ENCODE data around the gene NEGR1. TPM values are rescaled to one million over a fixed set of nuclear protein-coding genes. Genes with fewer than 3 reads are reported as not detected.

NEGR1 gene
- total RNA-seq, 6 donors from 2014 or later = 3.1 to 14.7 (median 8.9) TPM

DNA sequence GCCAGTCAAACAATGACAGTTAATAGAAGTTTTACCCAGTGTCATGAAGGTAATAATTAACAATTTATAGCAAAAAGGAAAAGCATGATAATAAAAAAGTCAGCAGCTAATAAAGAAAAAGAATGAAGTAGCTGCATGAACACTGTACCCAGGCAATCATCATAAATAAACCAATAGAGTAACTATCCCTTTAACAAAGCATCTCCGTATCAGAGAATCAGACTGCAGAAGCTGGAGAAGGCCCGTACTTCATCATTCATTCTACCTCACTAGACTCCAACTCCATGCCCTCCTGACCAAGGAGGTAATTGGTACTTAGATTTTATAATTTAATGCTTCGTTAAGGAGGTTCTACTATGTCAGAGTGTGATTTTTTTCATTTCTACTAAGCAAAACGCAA is 140.5 kb downstream of the NEGR1 start:
- no peak for TF ChIP-seq EP300 (IDR thresholded peaks at IDR 0.05)
- no peak for TF ChIP-seq POLR2A (IDR thresholded peaks at IDR 0.05)
- TF ChIP-seq, protein P1, sequence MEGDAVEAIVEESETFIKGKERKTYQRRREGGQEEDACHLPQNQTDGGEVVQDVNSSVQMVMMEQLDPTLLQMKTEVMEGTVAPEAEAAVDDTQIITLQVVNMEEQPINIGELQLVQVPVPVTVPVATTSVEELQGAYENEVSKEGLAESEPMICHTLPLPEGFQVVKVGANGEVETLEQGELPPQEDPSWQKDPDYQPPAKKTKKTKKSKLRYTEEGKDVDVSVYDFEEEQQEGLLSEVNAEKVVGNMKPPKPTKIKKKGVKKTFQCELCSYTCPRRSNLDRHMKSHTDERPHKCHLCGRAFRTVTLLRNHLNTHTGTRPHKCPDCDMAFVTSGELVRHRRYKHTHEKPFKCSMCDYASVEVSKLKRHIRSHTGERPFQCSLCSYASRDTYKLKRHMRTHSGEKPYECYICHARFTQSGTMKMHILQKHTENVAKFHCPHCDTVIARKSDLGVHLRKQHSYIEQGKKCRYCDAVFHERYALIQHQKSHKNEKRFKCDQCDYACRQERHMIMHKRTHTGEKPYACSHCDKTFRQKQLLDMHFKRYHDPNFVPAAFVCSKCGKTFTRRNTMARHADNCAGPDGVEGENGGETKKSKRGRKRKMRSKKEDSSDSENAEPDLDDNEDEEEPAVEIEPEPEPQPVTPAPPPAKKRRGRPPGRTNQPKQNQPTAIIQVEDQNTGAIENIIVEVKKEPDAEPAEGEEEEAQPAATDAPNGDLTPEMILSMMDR (IDR thresholded peaks at IDR 0.05) = no peak
- no peak for TF ChIP-seq POLR2AphosphoS5 (IDR thresholded peaks at IDR 0.05)
- peaks cover 0 to 7% (median 0%) of the 10 kb centered on the region in 4 donors for H3K9me3 ChIP-seq
- H3K36me3 ChIP-seq = no peaks in the 10 kb centered on the region
- H3K27me3 ChIP-seq = no peaks in the 10 kb centered on the region
- no peak for ATAC-seq (ENCODE audit: low FRiP score in 2 of 2)
- H3K4me1 ChIP-seq = no peaks in the 10 kb centered on the region
- no peak overlapping the region for H3K27ac ChIP-seq
- WGBS, 2 donors = 82 to 85% methylated on average over 4 of the region's 4 CpGs
- no peak overlapping the region for H3K4me3 ChIP-seq
- DNase-seq = no peak

DNA sequence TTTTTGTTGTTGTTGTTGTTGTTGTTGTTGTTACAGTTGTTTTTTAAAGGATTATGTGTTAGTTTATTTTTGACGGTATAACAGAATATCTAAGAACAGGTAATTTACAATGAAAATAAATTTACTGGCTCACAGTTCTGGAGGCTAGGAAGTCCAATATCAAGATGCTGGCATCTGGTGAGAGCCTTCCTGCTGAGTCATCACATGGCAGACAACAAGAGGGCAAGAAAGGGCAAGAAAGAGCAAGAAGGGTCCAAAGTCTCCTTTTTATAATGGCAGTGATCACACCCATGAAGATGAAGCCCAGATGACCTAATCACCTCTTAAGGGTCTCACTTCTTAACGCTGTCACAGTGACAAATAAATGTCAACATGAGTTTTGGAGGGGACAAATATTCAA is 142.1 kb downstream of the NEGR1 start:
- TF ChIP-seq POLR2A (IDR thresholded peaks at IDR 0.05) = no peak
- TF ChIP-seq, protein P1 (IDR thresholded peaks at IDR 0.05) = no peak
- no peak for TF ChIP-seq EP300 (IDR thresholded peaks at IDR 0.05)
- no peak for TF ChIP-seq POLR2AphosphoS5 (IDR thresholded peaks at IDR 0.05)
- H3K9me3 ChIP-seq = peaks cover 0 to 7% (median 0%) of the 10 kb centered on the region in 4 donors
- H3K4me1 ChIP-seq = no peaks in the 10 kb centered on the region
- DNase-seq (no peak), ATAC-seq (ENCODE audit: low FRiP score in 2 of 2) (no peak)
- H3K36me3 ChIP-seq = no peaks in the 10 kb centered on the region
- H3K27me3 ChIP-seq = no peaks in the 10 kb centered on the region
- 76 to 83% methylated on average over 2 of the region's 2 CpGs for WGBS, 2 donors
- no peak overlapping the region for H3K4me3 ChIP-seq
- no peak overlapping the region for H3K27ac ChIP-seq

DNA sequence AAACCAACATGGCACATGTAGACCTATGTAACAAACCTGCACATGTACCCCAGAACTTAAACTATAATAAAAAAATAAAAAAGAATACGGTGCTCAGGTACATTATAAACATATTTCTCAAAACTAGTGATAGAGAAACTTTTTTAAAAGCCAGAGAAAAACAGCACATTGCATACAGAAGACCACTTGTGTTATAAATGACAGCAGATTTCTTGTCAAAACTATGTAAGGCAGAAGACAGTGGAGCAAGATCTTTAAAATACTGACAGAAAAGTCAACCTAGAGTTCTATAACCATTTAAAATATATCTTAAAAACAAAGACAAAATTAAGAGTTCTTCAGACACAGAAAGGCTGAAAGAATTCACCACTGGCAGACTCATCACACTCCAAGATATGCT is 144.7 kb downstream of the NEGR1 start:
- ATAC-seq (ENCODE audit: low FRiP score in 2 of 2) = no peak
- H3K27ac ChIP-seq = no peak overlapping the region

DNA sequence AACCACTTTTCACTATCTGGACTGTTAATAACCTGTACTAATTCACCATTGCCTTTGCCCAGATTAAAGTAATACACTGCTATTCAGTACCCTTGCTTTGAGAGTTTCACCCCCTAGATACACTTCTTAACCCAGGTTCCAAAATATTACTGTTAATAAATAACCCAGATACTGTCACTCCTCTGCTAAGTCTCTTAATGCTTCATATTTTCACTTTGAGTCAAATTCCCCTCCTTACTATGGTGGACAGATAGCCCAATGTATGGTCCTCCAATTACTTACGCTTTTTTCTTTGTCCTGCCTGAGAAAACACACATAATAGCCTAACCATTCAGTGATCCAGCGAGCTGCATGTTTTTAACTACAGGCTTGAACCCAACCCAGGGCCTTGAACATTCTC is 152.5 kb downstream of the NEGR1 start:
- no peak for ATAC-seq (ENCODE audit: low FRiP score in 2 of 2)
- no peaks in the 10 kb centered on the region for H3K4me1 ChIP-seq
- no peak for DNase-seq
- H3K4me3 ChIP-seq = no peak overlapping the region
- no peak for TF ChIP-seq EP300 (IDR thresholded peaks at IDR 0.05)
- H3K27ac ChIP-seq = no peak overlapping the region
- no peaks in the 10 kb centered on the region for H3K9me3 ChIP-seq
- H3K36me3 ChIP-seq = no peaks in the 10 kb centered on the region
- no peaks in the 10 kb centered on the region for H3K27me3 ChIP-seq
- whole genome bisulfite sequencing, 2 donors = 73 to 86% methylated on average over 2 of the region's 2 CpGs

More for the DNA sequence above, 144.7 kb downstream of the NEGR1 start:
- DNase-seq = no peak
- Histone ChIP-seq H3K9me3 (peaks cover 0 to 7% (median 0%) of the 10 kb centered on the region in 4 donors), H3K4me1 (no peaks in the 10 kb centered on the region), H3K36me3 (no peaks in the 10 kb centered on the region), H3K27me3 (no peaks in the 10 kb centered on the region), H3K4me3 (no peak overlapping the region)
- TF ChIP-seq POLR2A (IDR thresholded peaks at IDR 0.05) (no peak), EP300 (IDR thresholded peaks at IDR 0.05) (no peak), POLR2AphosphoS5 (IDR thresholded peaks at IDR 0.05) (no peak)
- TF ChIP-seq, protein P1 (IDR thresholded peaks at IDR 0.05) = no peak
- WGBS, 2 donors = 89% methylated on average over 1 of the region's 1 CpG

DNA sequence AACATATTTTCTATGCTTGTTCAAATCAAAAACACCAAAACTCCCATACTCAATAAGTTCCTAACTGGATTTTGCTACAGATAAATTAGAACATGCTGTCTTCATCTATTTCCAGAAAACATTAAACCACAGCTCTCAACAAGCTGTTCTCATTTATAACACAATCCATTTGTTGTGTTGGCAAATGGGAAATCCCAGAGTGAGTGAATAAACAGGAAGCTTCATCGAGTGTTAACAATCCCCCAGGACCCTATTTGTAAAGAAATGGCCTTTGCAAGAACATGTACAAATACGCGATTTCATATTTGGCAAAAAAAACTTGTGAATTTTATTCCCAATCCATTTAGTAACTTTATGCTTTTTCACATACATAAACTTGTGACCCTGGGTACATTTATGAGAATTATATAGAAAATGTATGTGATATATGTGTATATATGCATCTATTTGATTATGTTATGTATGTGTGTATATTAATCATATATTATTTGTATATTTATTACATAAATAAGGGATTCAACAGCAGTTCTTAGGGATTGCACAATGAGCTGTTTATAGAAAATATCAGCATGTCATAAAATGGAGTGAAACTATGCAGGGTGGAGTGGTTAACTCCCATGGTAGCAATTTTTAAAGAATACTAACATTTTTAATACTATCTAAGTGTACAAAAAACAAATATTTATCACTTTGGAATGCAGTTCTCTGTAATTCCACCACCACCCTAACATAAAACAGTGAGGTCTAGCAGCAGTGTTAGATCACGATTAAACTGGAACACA is 160.0 kb downstream of the NEGR1 start:
- Histone ChIP-seq H3K4me1 (no peaks in the 10 kb centered on the region), H3K27ac (peak overlapping the region in 2 of 4 donors; percentile 6 to 11), H3K4me3 (no peak overlapping the region), H3K9me3 (no peaks in the 10 kb centered on the region), H3K27me3 (no peaks in the 10 kb centered on the region), H3K36me3 (no peaks in the 10 kb centered on the region)
- DNase-seq = no peak
- TF ChIP-seq, protein P1 (IDR thresholded peaks at IDR 0.05) = no peak
- no peak for TF ChIP-seq EP300 (IDR thresholded peaks at IDR 0.05)
- no peak for TF ChIP-seq POLR2A (IDR thresholded peaks at IDR 0.05)
- no peak for TF ChIP-seq POLR2AphosphoS5 (IDR thresholded peaks at IDR 0.05)
- 68% methylated on average over 4 of the region's 4 CpGs for WGBS, 2 donors
- peak in 1 of 2 donors; percentile 87 for ATAC-seq (ENCODE audit: low FRiP score in 2 of 2)

Data from upper lobe of left lung (tissue), 6 donors.